Upper lobe of left lung (tissue), 4 donors: ENCODE measurements around the gene ATP9A.

Experiments used
- CTCF ChIP-seq, 6 experiments: fragments of 450-650 bp in 4 of 6; fragments of 200-600 bp in 2 of 6; sonication (generic) in 2 of 6; IDR thresholded peaks; one replicate each; pipeline ENCODE4 v1.5.1; 2016 to 2019; ENCODE audit warnings: antibody characterized with exemption in 6 of 6
- EP300 ChIP-seq, 4 donors: sonication (generic); formaldehyde crosslinking; IDR thresholded peaks; one replicate each; pipeline ENCODE4 v1.5.1; 2017; ENCODE audit warnings: antibody characterized with exemption in 4 of 4, control low read depth in 2 of 4
- POLR2A ChIP-seq, 4 donors: fragments of 450-650 bp; IDR thresholded peaks; one replicate each; pipeline ENCODE4 v1.5.1; 2016 to 2017; ENCODE audit warnings: antibody characterized with exemption in 4 of 4, mild to moderate bottlenecking in 2 of 4

DNA sequence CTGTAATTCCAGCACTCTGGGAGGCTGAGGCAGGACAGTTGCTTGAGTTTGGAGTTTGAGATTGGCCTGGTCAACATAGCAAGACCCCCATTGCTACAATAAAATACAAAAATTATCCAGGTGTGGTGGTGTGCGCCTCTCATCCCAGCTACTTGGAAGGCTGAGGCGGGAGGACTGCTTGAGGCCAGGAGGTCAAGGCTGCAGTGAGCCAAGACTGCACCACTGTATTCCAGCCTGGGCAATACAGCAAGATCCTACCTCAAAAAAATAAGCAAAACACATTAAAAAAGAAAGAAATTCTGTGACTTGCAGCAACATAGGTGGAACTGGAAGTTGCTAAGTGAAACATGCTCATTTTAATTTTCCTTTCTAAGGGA lies 119.6 kb downstream of the ATP9A start:
- TF ChIP-seq CTCF (IDR thresholded peaks at IDR 0.05) (no peak), POLR2A (IDR thresholded peaks at IDR 0.05) (no peak), EP300 (IDR thresholded peaks at IDR 0.05) (no peak)
